H1 (cell line): Measurements from ENCODE around the gene RFX3. TPM values are rescaled to one million over a fixed set of nuclear protein-coding genes. Genes with fewer than 3 reads are reported as not detected.

Source experiments
- CTCF ChIA-PET: fragments of 300-600 bp; sonication (Branson Sonifier 250); formaldehyde crosslinking; loops from one replicate; lab custom pipeline; 2021; ENCODE audit not compliant: partially characterized antibody; lab: Charles Lee
- POLR2A ChIA-PET: fragments of 300-600 bp; sonication (Branson Sonifier 250); formaldehyde crosslinking; loops from one replicate; lab custom pipeline; 2021; ENCODE audit warnings: inconsistent platforms; ENCODE audit not compliant: partially characterized antibody; lab: Charles Lee
- DNase-seq, 2 experiments: peaks; one replicate each; pipeline versions ENCODE4 v3.0.0 to v3.0.0-alpha.2; 2010 to 2022; ENCODE audit warnings: low spot score in 2 of 2, low read depth in 1 of 2, mixed read lengths in 1 of 2
- FAIRE-seq: peaks from 2 replicates; lab custom pipeline; 2011; peaks lifted over from hg19 to GRCh38; lab: Jason Lieb, UNC
- H2AFZ ChIP-seq: 2 replicates; pipeline ENCODE4 v1.8.1; 2012; ENCODE audit warnings: low read length, inconsistent platforms
- H2AK5ac ChIP-seq: 2 replicates; pipeline ENCODE4 v1.6.1; 2013; ENCODE audit warnings: low read depth, low read length
- H2BK120ac ChIP-seq: replicated peaks from 2 replicates; pipeline ENCODE3; 2013; ENCODE audit warnings: low read depth, low read length, inconsistent platforms
- H2BK12ac ChIP-seq: 2 replicates; pipeline ENCODE4 v1.6.1; 2013; ENCODE audit warnings: low read depth, low read length
- H2BK15ac ChIP-seq: 2 replicates; pipeline ENCODE4 v1.6.1; 2013; ENCODE audit warnings: low read length
- H2BK20ac ChIP-seq: 2 replicates; pipeline ENCODE4 v1.6.1; 2013; ENCODE audit warnings: low read length
- H2BK5ac ChIP-seq: 2 replicates; pipeline ENCODE4 v1.6.1; 2013; ENCODE audit warnings: low read depth, low read length
- H3K14ac ChIP-seq: 2 replicates; pipeline ENCODE4 v1.6.1; 2013; ENCODE audit warnings: inconsistent platforms; ENCODE audit not compliant: insufficient read length
- H3K18ac ChIP-seq: 2 replicates; pipeline ENCODE4 v1.6.1; 2013; ENCODE audit warnings: low read length; ENCODE audit errors: extremely low read depth
- H3K23ac ChIP-seq: 2 replicates; pipeline ENCODE4 v1.6.1; 2013; ENCODE audit warnings: inconsistent platforms; ENCODE audit not compliant: insufficient read length
- H3K23me2 ChIP-seq: 2 replicates; pipeline ENCODE4 v1.6.1; 2013; ENCODE audit warnings: low read depth, low read length
- H3K27ac ChIP-seq: 2 replicates; pipeline ENCODE4 v1.6.1; 2011; ENCODE audit warnings: low read depth, low read length, inconsistent platforms
- H3K27me3 ChIP-seq, 4 experiments: replicated peaks in 1 of 4; 1 replicate in 1 of 4; 2 replicates in 3 of 4; pipeline versions ENCODE4 v1.6.1 to v1.8.1; 2011 to 2013; ENCODE audit warnings: low read length in 3 of 4, mild to moderate bottlenecking in 3 of 4, inconsistent platforms in 2 of 4, mixed read lengths in 2 of 4, moderate library complexity in 1 of 4; ENCODE audit not compliant: control insufficient read depth in 3 of 4, insufficient read depth in 3 of 4; ENCODE audit errors: extremely low read depth in 1 of 4
- H3K36me3 ChIP-seq, 4 experiments: 2 replicates each; pipeline versions ENCODE4 v1.6.1 to v1.8.1; 2011 to 2013; ENCODE audit warnings: mild to moderate bottlenecking in 4 of 4, low read length in 3 of 4, moderate library complexity in 2 of 4, control low read depth in 1 of 4, inconsistent platforms in 1 of 4; ENCODE audit not compliant: insufficient read depth in 4 of 4, control insufficient read depth in 2 of 4
- H3K4ac ChIP-seq: replicated peaks from 2 replicates; pipeline ENCODE3; 2013; ENCODE audit warnings: low read length, low read depth, mixed read lengths, inconsistent platforms; ENCODE audit not compliant: insufficient read length
- H3K4me1 ChIP-seq, 4 experiments: replicated peaks in 1 of 4; 1 replicate in 1 of 4; 2 replicates in 3 of 4; pipeline versions ENCODE4 v1.6.1 to v1.8.1; 2011 to 2013; ENCODE audit warnings: low read length in 3 of 4, inconsistent platforms in 2 of 4, mixed read lengths in 1 of 4; ENCODE audit not compliant: insufficient read depth in 4 of 4, control insufficient read depth in 3 of 4
- H3K4me2 ChIP-seq, 2 experiments: 2 replicates each; pipeline versions ENCODE4 v1.6.1 to v1.8.1; 2011 to 2013; ENCODE audit warnings: low read depth in 2 of 2, low read length in 2 of 2, control low read depth in 1 of 2, inconsistent platforms in 1 of 2, mild to moderate bottlenecking in 1 of 2; ENCODE audit not compliant: insufficient read depth in 1 of 2
- H3K4me3 ChIP-seq, 4 experiments: fragments of 200-600, 300-600 bp in 1 of 4; sonication (generic), shearing (Covaris generic), sonication (Bioruptor Twin) in 1 of 4; 2 replicates each; pipeline versions ENCODE4 v1.5.1 to v1.8.1; 2011 to 2016; ENCODE audit warnings: low read length in 4 of 4, low read depth in 3 of 4, control low read depth in 2 of 4, inconsistent platforms in 2 of 4, mild to moderate bottlenecking in 2 of 4, mixed read lengths in 1 of 4, moderate library complexity in 1 of 4; ENCODE audit not compliant: insufficient read depth in 2 of 4; ENCODE audit errors: extremely low read depth in 1 of 4
- H3K56ac ChIP-seq: replicated peaks from 2 replicates; pipeline ENCODE3; 2013; ENCODE audit warnings: low read depth, mild to moderate bottlenecking, mixed read lengths, low read length, inconsistent platforms; ENCODE audit not compliant: insufficient read length
- H3K79me1 ChIP-seq: 2 replicates; pipeline ENCODE4 v1.6.1; 2013; ENCODE audit warnings: low read depth, low read length, control low read depth
- H3K79me2 ChIP-seq, 2 experiments: 2 replicates each; pipeline versions ENCODE4 v1.6.1 to v1.8.1; 2012 to 2013; ENCODE audit warnings: low read length in 2 of 2, mild to moderate bottlenecking in 2 of 2, inconsistent platforms in 1 of 2; ENCODE audit not compliant: insufficient read depth in 2 of 2, control insufficient read depth in 1 of 2
- H3K9ac ChIP-seq, 4 experiments: replicated peaks in 1 of 4; 1 replicate in 1 of 4; 2 replicates in 3 of 4; pipeline versions ENCODE4 v1.6.1 to v1.8.1; 2011 to 2013; ENCODE audit warnings: low read depth in 3 of 4, low read length in 3 of 4, control low read depth in 2 of 4, mild to moderate bottlenecking in 2 of 4, moderate library complexity in 2 of 4, inconsistent platforms in 1 of 4; ENCODE audit errors: extremely low read depth in 1 of 4
- H3K9me3 ChIP-seq, 2 experiments: 2 replicates each; pipeline versions ENCODE4 v1.6.1 to v1.8.1; 2012 to 2013; ENCODE audit warnings: mild to moderate bottlenecking in 2 of 2, moderate library complexity in 2 of 2, control low read depth in 1 of 2, inconsistent platforms in 1 of 2, low read depth in 1 of 2, low read length in 1 of 2, mixed read lengths in 1 of 2; ENCODE audit not compliant: insufficient read depth in 2 of 2
- H4K20me1 ChIP-seq, 2 experiments: replicated peaks in 1 of 2; 2 replicates each; pipeline versions ENCODE3 to v1.8.1; 2011 to 2013; ENCODE audit warnings: inconsistent platforms in 2 of 2, low read length in 2 of 2, mild to moderate bottlenecking in 1 of 2; ENCODE audit not compliant: insufficient read depth in 2 of 2, control insufficient read depth in 1 of 2
- H4K5ac ChIP-seq: 2 replicates; pipeline ENCODE4 v1.6.1; 2013; ENCODE audit warnings: low read length, low read depth, mixed read lengths, inconsistent platforms; ENCODE audit not compliant: insufficient read length
- H4K8ac ChIP-seq: 2 replicates; pipeline ENCODE4 v1.8.0; 2013; ENCODE audit warnings: mild to moderate bottlenecking, moderate library complexity, low read length, inconsistent platforms; ENCODE audit not compliant: insufficient read depth; ENCODE audit errors: extremely low read depth
- H4K91ac ChIP-seq: replicated peaks from 2 replicates; pipeline ENCODE3; 2013; ENCODE audit warnings: low read length, mixed read lengths, inconsistent platforms; ENCODE audit not compliant: insufficient read length
- POU5F1 ChIP-seq: IDR thresholded peaks from 2 replicates; pipeline ENCODE4 v1.6.1; 2011; ENCODE audit warnings: low read depth, mild to moderate bottlenecking, low read length, moderate library complexity
- SIRT6 ChIP-seq: IDR thresholded peaks from one replicate; pipeline ENCODE4 v1.7.1; 2012; ENCODE audit warnings: low read length, inconsistent platforms
- TAF1 ChIP-seq: IDR thresholded peaks from 2 replicates; pipeline ENCODE4 v1.6.1; 2011; ENCODE audit warnings: mild to moderate bottlenecking, low read depth, low read length
- WGBS, 2 experiments: shearing (Covaris generic) in 1 of 2; methylation state at CpG; one replicate each; pipeline versions ENCODE4 v1.1.6 to v1.1.7; 2013 to 2015; ENCODE audit warnings: low lambda C conversion rate in 2 of 2, mixed read lengths in 2 of 2, inconsistent platforms in 1 of 2, low coverage in 1 of 2, missing lambda C conversion rate in 1 of 2; ENCODE audit not compliant: insufficient replicate concordance in 2 of 2, insufficient coverage in 1 of 2, insufficient read length in 1 of 2; ENCODE audit errors: extremely low coverage in 1 of 2, missing lambda C conversion rate in 1 of 2; 5-methylcytosine and 5-hydroxymethylcytosine counted together
- polyA plus RNA-seq, 7 experiments: library from polyadenylated mRNA; depleted of rRNA in 3 of 7; stranded (reverse) in 5 of 7; unstranded in 2 of 7; fragments of >200 nt in 5 of 7; fragments of 200-250 nt in 2 of 7; gene quantifications; 1 replicate in 5 of 7; 2 replicates in 1 of 7; 4 replicates in 1 of 7; pipeline versions ENCODE4 v1.2.1 to v1.2.3, GENCODE V29; 2011 to 2013; ENCODE audit warnings: missing spikeins in 2 of 7, mixed read lengths in 2 of 7
- total RNA-seq: library from RNA; stranded (reverse); fragmentation: NEBNext Ultra II Directional; extraction: Animal tissue kit (Norgen Biotek cat#: 25700); gene quantifications from 2 replicates; pipeline ENCODE4 v1.2.1, GENCODE V29; 2021

Gene RFX3
- total and polyA plus RNA-seq, 2 of the 8 experiments (the other 6 are each of a cell fraction or from before 2014, with no cell fraction given) = 4.9 to 22.6 TPM

DNA sequence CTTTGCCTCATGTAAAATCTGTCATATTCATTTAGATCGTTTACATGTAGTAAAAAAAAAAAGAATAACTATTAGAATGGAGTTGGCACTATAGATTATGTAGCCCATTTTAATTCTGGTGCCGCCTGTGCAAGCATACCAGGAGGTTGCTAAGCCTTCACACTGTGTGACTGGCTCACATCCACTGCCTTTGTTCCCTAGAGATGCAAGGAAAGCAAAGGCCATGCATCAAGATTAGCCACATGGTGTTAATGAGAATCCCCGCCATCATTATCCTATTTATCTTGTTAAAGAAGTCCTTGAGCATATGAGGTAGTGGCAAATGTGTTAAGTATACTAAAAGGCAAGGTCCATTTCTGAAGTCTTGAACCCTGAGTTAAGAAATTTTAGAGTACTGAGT is 279.6 kb downstream of the RFX3 start:
- no peak overlapping the region for H4K5ac ChIP-seq
- H4K20me1 ChIP-seq = no peaks in the 10 kb centered on the region
- no peak overlapping the region for H2BK120ac ChIP-seq
- H2BK15ac ChIP-seq = no peak overlapping the region
- no peak overlapping the region for H3K18ac ChIP-seq
- no peaks in the 10 kb centered on the region for H3K27me3 ChIP-seq
- H3K23ac ChIP-seq = no peak overlapping the region
- no peak overlapping the region for H2AFZ ChIP-seq
- no peaks in the 10 kb centered on the region for H3K79me2 ChIP-seq
- 83% methylated on average over 3 of the region's 3 CpGs; no CpG with 5 or more reads in 1 of the 2 experiments for WGBS, 2 experiments
- H2BK5ac ChIP-seq = no peak overlapping the region
- H2AK5ac ChIP-seq = no peak overlapping the region
- no peak overlapping the region for H3K56ac ChIP-seq
- H3K9me3 ChIP-seq = no peaks in the 10 kb centered on the region
- CTCF ChIA-PET = interaction anchor here (1.1 kb wide), 1 partner anchor 195 kb away, joined by 3 read pairs; no protein-coding TSS in a partner anchor
- no peak overlapping the region for H4K8ac ChIP-seq
- no peak for DNase-seq
- H4K91ac ChIP-seq = no peak overlapping the region
- no peak overlapping the region for H2BK20ac ChIP-seq
- H3K14ac ChIP-seq = no peak overlapping the region
- FAIRE-seq = no peak
- H3K4me2 ChIP-seq = no peak overlapping the region
- H3K9ac ChIP-seq = no peak overlapping the region
- H3K4me1 ChIP-seq = peaks cover 0 to under 1% (median under 1%) of the 10 kb centered on the region in 4 experiments; a peak in 3 of 7 replicates
- no peak overlapping the region for H3K27ac ChIP-seq
- no peaks in the 10 kb centered on the region for H3K23me2 ChIP-seq
- H3K4me3 ChIP-seq = no peak overlapping the region
- H3K36me3 ChIP-seq = peaks cover 0 to 3% (median 0%) of the 10 kb centered on the region in 4 experiments; a peak in 2 of 8 replicates
- H3K79me1 ChIP-seq = no peaks in the 10 kb centered on the region
- H3K4ac ChIP-seq = no peak overlapping the region
- no peak overlapping the region for H2BK12ac ChIP-seq
- POLR2A ChIA-PET = no interaction called here
- TF ChIP-seq SIRT6 (no peak), POU5F1 (no peak), TAF1 (no peak)
